Measurements from ENCODE around the gene BUB1B.

Gene BUB1B

GRCh38 chr15:40255033-40255432 lies 94.2 kb downstream of the BUB1B start:
- no peak for DNase-seq

DNA sequence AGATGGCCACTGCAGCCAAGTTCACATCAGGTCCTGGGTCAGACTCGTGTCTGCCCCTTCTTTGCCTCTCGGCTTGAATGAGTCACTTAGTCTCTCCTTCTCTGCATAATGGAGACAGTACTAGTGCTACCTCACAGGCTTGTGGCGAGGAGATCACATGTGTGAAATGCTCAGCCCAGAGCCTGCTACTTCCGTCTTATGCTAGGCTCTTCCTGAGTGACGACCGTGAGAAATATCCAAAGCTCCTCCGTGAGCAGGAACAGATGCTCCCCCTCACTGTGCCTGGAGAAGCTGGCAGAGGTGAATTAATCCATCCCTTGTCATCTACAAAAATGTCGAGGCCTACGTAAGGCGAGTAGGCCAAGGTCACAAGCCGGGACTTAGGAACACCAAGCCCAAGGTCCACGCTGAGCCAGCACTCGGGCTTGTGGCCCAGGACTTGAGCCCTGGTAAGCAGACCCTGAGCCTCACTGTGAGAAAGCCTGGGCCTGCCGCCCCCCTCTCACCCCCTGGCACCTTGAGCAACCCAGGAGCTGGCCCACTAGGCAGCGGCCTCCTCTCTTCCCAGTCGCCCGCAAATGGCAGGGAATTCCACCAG lies 95.9 kb downstream of the BUB1B start:
- DNase-seq = no peak

- no peak for DNase-seq
Observed at GRCh38 chr15:40257656-40258450, 97.0 kb downstream of the BUB1B start.

DNA sequence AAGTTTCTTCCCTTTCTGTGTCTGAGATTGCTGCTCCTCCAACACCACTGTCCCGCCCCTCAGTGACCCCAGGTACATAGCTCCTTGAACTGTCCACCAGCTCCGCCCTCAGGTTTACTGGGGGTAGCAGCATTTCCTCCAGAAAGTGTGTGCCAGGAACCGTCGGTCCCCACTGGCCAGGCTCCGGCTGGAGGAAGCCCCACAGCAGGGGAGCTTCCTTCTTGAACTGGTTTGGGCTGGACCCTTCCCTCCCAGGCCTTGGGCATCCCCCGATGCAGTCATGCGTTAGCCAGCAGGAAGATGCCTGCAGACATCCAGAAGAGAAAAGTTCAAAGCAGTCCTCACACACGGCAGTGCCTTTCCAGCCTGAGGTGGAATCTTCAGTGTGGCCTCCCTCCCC lies 97.7 kb downstream of the BUB1B start:
- DNase-seq = no peak

DNA sequence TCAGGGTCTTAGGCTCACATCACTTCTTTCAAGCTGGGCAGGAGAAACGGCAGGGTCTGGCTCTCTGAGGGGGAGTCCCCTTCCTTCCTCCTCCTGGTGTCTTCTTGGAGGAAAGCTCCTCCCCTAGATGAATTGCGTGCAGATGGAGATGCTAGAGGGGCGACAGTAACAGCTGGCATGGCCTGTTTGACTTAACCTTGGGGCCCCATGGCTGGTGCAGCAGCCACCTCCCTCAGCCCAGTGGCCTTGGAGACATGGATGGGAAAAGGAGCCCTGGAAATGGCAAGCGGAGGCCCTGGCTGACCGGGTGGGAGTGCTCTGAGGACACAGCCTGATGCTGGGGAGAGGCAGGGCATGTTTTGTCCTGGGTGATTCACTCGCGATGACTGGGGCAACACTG lies 98.2 kb downstream of the BUB1B start:
- no peak for DNase-seq

GRCh38 chr15:40263024-40263754 lies 102.3 kb downstream of the BUB1B start:
- DNase-seq = no peak

DNA sequence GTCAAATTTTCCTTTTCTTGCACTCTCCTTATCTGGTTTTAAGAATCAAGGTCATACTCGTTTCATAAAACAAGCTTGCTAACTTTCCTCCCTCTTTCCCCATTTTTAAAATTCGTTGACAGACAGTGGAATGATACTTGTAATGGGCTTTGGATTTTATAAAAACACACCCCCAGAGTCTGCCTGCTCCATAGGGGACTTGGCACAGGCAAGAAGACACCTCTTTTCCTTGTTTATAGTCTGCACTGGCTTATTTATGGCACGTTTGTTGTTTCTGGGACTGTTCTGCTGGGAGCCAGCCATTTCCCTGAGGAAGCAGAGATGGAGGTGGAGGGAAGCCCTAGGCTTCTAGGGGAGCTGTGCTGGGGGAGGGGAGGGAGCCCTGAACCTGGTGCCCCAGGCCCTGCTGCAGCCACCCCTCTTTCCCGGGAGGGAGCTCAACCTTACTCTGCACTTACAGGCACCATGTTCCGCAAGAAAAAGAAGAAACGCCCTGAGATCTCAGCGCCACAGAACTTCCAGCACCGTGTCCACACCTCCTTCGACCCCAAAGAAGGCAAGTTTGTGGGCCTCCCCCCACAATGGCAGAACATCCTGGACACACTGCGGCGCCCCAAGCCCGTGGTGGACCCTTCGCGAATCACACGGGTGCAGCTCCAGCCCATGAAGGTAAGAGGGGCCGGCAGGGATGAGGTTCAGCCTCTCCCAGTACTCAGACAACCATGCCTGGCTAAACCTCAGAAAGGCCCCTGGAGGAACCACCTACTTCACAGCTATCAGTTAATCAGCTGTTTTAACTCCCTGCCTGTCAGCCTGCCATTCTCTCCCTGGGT lies 103.7 kb downstream of the BUB1B start:
- DNase-seq = no peak

DNA sequence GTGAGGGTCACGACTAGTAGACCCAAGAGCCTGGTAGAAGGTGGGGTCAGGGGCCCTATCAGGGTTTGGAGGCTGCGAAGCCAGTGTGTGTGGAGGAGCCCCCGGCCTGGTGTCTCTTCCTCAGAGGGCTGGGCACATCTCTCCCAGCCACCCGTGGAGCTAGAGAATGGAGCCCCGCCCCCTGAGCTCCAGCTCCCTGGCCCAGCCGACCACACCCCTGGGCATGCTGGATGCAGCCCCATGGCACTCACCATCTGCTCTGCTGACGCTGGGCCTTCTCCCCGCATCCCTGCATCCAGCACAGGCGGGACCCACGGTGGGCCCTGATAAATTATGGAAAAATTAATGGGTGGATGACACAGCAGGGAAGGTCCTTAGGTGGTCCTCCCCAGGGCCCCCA lies 104.5 kb downstream of the BUB1B start:
- DNase-seq = no peak

DNA sequence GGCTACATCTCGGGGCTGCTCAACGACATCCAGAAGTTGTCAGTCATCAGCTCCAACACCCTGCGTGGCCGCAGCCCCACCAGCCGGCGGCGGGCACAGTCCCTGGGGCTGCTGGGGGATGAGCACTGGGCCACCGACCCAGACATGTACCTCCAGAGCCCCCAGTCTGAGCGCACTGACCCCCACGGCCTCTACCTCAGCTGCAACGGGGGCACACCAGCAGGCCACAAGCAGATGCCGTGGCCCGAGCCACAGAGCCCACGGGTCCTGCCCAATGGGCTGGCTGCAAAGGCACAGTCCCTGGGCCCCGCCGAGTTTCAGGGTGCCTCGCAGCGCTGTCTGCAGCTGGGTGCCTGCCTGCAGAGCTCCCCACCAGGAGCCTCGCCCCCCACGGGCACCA lies 105.0 kb downstream of the BUB1B start:
- DNase-seq = no peak

DNA sequence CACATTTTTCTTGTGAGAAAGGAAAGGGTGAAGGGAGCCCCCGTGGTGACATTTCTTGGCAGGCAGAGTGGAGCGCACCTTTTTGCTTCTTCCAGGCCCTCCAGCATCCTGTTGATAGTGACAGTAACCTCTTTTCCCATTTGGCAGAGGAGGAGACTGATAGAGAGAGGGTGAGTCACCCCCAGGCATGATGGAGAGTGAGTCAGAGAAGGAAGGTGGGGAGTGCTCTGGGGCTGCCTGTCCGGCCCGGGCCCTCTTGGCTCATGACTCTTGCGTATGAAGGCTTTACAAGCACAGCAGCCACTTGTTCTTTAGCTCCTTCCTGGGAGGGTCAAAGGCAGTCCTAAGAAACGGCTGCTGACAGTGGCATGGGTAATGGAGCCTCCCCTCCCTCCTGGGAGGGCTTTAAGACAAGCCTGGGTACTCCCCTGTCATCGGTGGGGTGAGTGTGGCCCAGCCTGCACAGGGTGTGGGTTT lies 106.0 kb downstream of the BUB1B start:
- peak; percentile 59 for DNase-seq

GRCh38 chr15:40267670-40268069 lies 106.8 kb downstream of the BUB1B start:
- no peak for DNase-seq

DNA sequence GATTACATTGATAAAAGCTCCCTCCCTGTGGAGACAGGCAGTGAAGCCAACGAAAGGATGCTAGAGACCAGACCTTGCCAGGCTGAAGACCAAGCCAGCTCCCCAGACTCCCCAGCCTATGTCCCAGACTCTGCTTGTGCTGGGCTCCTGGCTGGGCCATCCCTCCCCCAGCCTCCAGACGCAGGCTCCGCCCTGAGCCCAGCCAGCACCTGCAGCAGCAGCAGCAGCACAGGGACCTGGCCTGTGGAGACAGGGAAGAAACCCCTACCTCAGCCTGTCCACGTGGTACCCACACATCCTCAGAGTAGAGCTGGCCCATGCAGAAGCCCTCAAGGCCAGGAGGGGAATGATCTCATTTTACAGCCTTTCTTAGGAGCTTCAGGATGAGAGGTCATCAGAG lies 108.7 kb downstream of the BUB1B start:
- DNase-seq = no peak

GRCh38 chr15:40270246-40270995 lies 109.6 kb downstream of the BUB1B start:
- no peak for DNase-seq

All from DMS53 (cell line).